ENCODE data around the gene FIBP.

FIBP gene

DNA sequence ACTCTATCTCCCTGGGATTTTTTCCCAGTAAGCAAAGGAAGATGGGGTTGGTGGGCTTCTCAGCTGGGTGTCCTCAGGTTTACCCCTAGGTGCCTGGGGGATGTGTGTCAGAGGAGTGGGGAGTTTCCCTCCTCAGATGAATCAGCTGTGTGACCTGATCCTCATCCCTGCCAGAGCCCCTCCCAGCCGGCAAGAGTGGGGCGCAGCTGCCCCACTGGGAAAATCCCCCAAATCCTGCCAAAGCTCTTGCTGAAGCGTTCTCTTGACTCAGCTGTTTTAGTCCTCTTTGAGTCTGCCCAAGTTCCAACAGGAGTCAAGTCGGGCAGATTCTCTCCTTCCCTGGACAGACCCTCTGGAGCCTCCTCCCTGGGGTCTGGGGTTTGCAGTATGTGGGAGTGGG lies 24.6 kb upstream of the FIBP start:
- DNase-seq, result no peak

DNA sequence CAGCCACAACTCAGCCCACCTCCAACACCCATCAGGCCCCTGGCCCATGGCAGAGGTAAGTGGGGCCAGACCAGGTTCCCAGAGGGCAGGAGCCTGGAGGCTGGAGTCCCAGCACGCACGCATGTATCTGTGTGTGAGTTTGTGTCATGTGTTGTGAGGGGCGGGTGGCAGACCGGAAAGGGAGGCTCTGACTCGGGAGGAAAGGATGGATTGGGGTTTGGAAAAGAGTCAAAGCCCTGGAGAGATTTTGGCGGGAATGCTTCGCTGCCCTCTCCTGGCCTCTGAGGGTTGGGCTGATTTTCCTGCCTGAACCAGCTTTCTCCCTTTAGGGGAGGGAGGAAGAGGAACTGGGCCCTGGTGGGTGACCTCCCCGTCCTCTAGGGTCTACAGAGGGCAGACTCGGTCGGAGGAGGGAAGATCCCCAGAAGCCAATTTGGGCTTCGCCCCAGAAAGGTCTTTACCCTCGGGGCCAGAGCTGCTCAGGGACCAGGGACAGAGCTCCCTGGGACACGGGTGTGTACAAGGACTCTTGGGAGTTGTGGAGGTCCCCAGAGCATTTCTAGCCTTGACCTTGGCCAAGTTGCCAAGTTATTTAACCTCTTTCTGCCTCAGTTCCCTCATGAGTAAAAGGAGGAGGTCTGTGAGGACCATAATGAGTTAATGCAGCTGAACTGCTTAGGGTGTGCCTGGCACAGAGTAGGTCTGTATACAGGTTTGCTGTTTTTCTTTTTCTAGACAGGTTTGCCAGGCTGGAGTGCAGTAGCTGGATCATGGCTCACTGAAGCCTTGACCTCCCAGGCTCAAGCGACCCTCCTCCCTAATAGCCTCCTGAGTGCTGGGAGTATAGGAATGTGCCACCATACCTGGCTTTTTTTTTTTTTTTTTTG lies 23.7 kb upstream of the FIBP start:
- DNase-seq, result no peak

DNA sequence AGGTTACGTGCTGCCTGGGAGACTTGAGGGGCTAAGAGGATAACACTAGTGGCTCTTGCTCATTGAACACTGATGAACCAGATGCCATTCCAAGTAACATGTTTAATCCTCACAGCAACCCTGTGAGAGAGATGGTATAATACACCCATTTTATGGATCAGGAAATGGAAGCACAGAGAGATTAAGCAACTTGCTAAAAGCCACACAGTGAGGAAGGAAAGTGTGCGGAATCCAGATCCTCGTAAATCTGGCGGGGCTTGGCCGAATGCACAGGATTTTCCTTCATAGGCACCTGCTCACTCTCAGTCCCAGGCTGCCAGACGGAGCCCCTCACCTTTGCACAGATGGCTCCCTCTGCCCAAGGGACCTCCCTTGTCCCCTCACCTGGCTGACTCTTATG lies 19.6 kb upstream of the FIBP start:
- DNase-seq, result no peak

DNA sequence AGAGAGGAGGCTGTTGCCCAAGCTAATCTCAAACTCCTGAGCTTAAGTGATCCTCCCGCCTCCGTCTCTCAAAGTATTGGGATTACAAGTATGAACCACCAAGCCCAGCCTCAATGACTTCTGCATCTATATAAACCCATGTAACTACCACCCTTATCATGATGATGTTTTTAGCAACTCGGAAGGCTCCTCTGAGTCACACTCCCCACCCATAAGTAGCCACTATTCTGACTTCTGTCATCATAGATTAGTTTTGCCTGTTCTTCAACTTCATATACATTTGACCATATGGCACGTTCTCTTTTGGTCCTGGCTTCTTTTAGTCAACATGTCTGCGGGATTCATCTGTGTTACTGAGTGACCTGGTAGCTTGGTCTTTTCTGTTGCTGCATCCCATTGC lies 18.3 kb upstream of the FIBP start:
- DNase-seq, result no peak

DNA sequence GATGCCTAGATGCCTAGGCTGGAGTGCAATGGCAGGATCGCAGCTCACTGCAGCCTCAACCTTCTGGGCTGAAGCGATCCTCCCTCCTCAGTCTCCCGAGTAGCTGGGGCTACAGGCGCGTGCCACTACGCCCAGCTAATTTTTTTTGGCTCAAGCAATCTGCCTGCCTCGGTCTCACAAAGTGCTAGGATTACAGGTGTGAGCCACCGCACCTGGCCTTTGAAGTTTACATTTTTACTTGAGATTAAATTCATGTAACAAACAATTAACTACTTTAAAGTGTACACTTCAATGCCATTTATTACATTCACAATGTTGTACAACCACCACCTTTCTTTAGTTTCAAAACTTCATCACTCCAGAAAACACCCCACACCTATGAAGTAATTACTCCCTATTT lies 15.4 kb upstream of the FIBP start:
- no peak for DNase-seq

DNA sequence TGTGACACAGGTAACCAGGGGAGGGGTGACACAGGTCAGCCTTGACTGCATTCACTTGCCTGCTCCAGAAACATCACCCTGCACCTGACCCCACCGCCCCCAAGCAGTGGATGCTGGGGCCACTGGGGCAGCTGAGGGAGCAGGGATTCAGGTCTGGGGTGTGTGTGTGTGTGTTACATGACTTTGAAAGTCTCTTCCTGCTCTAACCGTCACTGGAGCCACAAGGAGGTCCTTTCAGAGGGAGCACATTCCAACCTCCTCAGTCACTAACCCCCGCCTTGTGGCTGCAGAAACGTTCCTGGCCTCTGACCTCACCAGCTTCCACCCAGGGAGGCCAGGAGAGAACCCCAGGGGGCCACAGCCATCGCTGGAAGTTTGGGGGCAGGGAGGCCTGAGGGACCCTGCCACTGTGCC lies 14.8 kb upstream of the FIBP start:
- no peak for DNase-seq

DNA sequence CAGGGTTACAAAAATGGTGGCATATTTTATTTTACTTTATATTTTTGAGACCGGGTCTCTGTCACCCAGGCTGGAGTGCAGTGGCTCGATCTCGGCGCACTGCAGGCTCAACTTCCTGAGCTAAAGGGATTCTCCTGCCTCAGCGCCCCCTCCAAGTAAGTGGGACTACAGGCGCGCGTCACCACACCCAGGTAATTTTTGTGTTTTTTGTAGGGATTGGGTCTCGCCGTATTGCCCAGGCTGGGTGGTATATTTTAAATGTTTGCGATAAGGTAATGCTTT lies 12.6 kb upstream of the FIBP start:
- no peak for DNase-seq

DNA sequence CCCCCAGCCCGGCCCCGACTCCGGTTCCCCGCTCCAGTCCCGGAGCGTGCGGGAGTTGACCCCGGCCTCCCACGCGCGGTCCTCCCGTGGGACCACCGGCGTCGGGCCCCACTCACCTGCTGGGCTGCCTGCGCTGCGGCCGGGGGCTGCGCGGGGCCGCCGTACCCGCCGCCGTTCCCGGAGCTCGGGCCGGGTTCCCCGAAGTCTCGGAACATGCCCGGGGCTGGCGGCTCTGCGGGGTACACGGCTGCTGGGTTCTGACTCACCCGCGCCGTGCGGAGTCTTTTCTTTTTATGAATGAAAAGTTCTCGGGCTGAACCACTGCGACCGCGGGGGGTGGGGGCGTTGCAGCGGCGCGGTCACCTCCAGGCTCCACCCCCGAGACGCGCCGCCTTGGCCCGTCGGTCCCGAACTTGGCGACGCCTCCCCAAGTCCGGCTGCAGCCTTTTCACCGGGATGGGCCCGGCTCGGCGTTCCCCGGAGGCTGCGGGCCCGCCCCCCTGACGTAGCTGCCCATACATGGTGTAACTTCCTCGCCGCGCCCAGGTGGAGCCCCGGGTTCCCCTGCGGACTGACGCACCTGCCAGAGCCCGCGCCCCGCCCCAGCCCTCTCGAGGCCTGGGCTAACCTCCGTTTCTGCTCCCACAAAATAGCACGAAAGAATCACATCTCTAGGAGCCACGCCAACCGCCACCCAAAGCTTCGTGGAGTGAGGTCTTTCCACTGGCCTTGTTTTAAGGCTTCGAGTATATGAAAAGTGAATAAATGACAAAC lies 12.0 kb upstream of the FIBP start, which contains the start of gene FOSL1:
Gene FOSL1, minus strand, starts transcription at position 264 of the 774 bp plus-strand sequence. Its CDS starts 49 bp downstream, at position 215.
- peak; percentile 95 for DNase-seq

DNA sequence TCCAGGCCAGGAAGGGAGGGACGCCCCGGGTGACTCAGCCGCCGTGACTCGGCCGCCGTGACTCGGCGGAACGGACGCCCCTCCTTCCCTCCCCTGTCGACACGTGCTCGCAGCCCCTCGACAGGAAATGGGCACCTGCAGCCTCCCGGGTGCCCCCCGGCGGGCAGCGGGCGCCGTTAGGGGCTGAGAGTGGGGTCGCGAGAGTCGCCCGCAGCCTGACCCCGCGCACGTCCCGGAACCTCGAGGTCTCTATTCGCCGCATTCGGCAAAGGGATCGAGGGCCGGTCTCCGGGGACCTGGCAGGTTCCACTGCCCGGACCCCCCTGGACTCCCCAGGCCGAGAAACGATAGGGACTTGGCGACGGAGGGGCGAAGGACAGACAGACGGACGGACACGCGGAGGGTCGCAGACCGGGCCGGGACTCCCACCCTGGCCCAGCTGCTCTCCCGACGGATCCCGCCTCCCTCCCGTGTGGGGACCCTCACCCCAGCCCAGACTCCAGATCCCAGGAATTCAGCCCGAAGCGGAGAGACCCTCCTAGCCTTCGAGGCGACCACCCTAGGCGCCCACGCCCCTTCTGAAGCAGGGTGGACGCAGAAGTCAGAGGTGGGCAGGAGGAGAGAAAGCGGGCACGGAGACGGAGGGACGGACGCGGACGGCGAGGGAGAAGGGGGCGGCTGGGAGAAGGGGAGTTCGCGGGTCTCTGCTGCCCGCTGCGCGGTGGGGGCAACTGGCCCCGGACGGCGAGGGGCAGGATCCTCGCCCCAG lies 11.3 kb upstream of the FIBP start:
- peak; percentile 48 for DNase-seq

DNA sequence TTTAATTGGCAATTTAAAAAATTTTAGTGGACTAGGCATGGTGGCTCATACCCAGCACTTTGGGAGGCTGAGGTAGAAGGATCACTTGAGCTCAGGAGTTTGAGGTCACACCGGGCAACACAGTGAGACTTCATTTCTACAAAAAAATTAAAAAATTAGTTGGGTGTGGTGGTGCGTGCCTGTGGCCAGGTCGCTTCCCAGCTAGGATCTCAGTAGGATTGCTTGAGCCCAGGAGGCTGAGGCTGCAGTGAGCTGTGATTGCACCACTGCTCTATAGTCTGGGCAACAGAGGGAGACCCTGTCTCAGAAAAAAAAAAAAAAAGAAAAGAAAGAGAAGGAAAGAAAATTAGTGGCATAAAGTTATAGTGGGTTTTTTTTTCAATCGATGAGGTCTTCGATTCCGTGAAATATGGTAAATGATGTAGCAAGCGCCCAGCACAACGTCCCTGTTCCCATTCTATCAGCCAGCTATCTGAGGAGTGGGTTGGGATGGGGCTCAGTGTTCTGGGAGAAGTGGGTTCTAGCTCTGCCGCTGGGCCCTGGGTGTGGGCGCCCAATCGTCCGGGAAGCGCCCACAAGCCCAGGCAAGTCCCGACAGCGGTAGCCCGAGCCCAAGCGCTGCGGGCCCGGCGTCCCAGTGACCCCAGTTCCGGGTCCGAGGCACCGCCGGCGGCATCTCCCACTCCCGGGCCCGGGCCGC lies 10.5 kb upstream of the FIBP start:
- DNase-seq, result no peak

DNA sequence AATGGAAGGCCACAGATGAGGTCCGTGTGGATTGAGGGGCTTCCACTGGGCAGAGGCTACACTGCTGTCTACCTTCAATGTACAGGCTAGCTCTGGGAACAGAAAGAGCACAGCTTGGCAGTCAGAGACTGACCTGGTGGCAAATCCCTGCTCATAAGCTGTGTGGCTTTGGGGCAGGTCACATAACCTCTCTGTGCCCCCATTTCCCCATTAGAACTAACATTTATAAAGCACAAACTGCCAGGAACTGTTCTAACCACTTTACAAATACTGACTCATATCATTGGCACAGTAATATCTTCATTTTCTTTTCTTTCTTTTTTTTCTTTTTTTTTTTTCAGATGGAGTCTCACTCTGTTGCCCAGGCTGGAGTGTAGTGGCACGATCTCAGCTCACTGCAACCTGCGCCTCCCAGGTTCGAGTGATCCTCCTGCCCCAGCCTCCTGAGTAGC lies 8.8 kb upstream of the FIBP start:
- no peak for DNase-seq

DNA sequence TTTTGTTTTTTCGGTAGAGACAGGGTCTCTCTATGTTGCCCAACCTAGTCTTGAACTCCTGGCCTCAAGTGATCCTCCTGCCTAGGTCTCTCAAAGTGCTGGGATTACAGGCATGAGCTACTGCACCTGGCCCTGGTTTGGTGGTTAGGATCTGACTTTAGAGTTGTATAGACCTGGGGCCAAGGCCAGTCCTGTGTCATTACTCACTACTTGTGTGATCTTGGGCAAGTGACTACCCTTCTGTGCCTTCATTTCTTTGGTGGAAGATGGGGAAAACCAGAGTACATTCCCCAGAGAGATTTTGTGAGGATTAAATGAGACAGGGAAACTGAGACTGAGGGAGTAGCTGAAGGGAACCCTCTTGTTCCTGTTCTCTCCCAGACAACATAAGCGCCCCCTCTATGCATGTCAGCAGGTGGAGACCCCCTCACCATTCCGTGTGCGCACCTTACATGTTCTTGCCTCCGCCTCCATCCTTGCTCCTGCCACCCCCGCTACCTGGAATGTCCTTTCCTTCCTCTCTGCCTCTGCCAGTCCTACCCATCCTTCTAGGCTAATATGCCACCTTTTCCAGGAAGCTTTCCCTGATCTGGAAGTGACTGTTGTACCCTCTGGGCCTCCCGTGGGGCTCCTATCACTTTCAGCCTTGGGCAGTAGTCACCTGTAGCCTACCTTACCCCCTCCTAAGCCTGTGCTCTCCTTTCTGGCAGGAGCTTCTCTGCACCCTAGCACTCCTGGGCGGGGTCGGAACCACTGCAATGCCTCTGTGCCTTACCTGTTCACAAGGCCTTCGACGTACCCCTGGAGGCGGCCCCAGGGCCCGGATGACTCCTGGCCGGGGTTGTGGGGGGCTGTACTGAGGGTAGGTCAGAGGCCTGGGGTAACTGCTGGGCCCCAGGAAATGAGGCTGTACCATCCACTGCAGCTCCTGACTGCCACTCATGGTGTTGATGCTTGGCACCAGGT lies 8.0 kb upstream of the FIBP start:
- DNase-seq, result no peak

DNA sequence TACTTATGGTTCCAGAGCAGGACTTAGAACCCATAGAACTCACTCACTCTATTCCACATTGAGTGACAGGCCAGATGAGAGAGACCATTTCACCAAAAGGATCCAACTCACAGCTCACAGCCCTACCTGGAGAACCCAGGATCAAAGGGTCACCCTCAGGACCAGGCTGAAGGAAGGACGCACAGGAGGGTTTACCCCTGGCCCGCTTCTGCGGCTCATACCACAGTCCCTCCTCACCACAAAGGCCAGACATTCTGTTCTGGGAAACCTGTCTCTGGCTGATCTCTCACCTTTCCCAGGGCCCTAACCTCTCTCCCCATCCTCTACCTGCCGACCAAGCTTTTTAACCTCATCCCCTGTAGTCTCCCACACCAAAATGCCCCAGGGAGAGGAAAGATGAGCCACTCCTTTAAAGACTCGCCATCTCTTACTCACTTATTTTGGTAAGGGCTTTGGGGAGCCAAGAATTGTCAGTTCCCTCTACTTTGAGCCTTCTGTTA lies 7.3 kb upstream of the FIBP start:
- DNase-seq, result no peak

DNA sequence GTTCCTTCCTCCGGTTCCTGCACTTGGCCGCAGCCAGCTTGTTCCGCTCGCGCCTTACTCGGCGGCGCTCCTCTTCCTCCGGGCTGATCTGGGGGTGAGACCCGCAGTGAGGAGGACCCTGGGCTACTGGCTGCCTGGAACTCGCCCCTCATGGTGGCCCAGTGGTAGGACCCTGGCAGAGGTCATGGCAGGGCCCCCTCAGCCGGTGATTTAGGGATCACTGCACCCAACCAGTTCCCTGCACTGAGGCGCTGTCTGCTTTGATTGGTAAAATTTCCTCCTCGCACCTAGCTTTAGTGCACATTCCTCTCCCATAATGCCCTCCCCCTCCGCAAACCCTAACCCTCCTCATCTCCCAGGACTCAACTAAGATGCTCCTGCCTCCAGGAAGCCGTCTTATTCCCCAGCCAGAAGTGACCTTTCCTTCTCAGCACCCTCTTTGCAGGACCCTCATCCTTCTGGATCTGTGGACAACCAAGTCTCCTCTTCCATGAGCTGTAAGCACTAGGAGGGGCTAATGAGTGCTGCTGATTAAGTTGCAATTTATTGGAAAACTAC lies 5.8 kb upstream of the FIBP start:
- no peak for DNase-seq

DNA sequence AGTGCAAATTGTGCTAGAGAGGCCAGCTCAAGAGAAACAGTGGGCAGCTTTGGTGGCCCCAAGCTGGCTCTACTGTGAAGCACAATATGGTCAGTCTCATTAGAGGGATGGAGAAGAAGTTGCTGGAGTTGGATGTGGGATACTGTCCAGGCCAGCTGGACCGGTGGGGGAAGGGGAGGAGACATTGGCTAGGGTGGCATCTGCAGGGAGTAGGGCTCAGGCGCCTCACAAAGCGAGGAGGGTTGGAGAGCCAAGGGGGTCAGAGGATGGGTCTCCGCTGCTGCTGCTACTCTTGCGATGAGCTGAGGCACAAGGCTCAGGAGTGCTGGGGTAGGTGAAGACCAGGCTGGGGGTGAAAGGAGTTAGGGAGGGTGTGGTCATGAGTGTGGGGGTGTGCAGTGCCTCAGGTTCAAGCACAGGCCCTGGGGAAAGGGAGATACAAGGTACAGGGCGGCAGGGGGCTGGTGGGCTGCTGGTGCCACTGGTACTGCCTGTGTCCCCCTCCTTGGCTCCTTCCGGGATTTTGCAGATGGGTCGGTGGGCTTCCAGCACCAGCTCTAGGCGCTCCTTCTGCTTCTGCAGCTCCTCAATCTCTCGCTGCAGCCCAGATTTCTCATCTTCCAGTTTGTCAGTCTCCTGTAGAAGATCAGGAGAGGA lies 4.5 kb upstream of the FIBP start:
- no peak for DNase-seq

DNA sequence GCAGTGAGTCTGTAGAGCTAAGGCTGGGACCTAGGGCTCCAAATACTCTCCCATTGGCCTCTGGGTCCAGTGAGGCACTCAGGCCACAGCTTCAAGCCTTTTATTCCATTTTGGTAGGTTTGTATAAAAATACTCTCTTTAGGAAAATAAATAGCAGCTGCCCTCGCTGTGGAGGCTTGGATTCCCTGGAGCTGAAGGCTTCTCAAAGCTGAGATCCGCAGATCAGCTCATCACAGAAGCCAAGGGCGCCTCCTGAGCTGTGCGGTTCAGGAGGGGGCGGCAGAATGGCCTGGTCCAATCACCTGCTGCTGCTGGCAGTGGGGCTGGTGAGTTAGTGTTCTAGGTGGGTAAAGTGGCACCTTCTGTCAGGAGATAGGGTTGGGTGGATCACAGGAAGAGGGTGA lies 3.9 kb upstream of the FIBP start:
- DNase-seq, result peak; percentile 34

DNA sequence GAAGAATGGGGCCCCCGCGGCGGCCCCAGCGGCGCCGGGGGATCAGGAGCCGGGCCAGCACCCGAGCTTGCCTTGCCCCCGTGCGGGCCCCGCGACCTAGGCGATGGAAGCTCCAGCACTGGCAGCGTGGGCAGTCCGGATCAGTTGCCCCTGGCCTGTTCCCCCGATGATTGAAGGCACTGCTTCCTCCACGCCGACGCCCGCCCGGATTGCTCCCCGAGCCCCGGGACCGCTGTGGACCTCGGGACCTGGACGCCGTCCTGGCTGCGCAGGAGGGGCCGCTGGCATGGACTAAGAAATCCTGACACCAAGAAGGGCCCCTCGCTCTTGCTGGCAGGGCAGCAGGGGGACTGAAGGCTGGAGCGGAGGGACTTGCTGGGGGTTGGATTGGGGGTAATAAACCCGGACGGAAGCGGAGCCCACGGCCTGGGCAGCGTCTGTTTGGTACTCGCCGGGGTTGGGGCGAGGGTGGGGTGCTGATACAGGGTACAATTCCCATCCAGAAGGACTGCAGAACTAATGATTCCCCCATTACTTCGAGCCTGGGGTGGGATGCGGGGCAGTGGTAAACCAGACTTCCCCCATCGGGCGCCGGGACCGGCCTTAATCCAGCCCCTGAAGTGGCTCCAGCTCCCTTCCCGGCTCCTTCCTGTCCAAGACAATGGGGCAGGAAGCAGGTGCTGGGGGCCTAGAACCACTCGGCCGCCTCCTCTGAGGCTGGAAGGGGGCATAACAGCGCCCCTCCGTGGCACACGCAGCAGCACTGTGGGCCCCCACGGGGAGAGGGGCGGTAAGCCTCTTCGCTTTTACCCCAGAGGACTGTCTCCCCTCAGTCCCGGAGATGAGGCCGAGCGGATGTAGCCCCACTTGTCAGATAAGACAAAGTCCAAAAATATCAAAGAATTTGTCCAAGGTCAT lies 3.2 kb upstream of the FIBP start:
- no peak for DNase-seq

DNA sequence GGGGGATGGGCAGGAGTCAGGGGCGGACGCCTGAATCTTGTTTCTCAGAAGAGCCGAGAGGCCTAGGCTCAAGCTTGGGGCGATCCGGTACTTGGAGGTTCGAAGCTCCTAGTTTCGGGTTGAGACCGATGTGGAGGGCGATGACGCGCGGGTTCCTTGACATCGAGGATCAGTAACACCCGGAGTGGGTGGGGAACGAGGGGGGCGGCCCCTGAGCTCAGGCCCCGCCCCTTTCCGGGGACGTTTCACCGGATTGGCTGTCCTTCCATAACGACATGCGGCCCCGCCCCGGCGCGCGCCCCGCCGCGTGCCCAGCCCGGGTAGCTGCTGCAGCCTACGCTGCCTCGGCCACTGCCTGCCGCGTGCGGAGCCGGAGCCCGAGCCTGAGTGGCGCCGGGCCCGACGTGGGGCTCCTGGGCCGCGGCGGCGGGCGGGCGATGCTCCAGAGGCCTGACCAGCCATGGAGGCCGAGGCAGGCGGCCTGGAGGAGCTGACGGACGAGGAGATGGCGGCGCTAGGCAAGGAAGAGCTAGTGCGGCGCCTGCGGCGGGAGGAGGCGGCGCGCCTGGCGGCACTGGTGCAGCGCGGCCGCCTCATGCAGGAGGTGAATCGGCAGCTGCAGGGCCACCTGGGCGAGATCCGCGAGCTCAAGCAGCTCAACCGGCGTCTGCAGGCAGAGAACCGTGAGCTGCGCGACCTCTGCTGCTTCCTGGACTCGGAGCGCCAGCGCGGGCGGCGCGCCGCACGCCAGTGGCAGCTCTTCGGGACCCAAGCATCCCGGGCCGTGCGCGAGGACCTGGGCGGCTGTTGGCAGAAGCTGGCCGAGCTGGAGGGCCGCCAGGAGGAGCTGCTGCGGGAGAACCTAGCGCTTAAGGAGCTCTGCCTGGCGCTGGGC lies 2.3 kb upstream of the FIBP start, which contains the start of gene CCDC85B:
Gene CCDC85B, plus strand, starts transcription at position 350 of the 895 bp plus-strand sequence. Its CDS starts 111 bp downstream, at position 461.
- peak; percentile 98 for DNase-seq
